Aorta (tissue), 5 donors: ENCODE measurements around the gene LHFPL2. TPM values are rescaled to one million over a fixed set of nuclear protein-coding genes. Genes with fewer than 3 reads are reported as not detected.

ENCODE experiments used
- ATAC-seq: fragments of 200-7000 bp; cut with Tn5 transposase; one replicate; pipeline ENCODE4 v1.9.1; 2022; ENCODE audit warnings: moderate library complexity; ENCODE audit not compliant: low FRiP score
- DNase-seq, 2 donors: peaks; one replicate each; pipeline ENCODE4 v3.0.0-alpha.2; 2020
- H3K27ac ChIP-seq, 2 donors: one replicate each; pipeline ENCODE4 v1.5.1; 2013; ENCODE audit warnings: low read length in 2 of 2, mild to moderate bottlenecking in 2 of 2, moderate library complexity in 2 of 2, control low read depth in 1 of 2, inconsistent platforms in 1 of 2, low read depth in 1 of 2
- H3K27me3 ChIP-seq, 2 donors: one replicate each; pipeline ENCODE4 v1.6.1; 2013; ENCODE audit warnings: control low read depth in 1 of 2, low read length in 1 of 2, mild to moderate bottlenecking in 1 of 2, moderate library complexity in 1 of 2; ENCODE audit not compliant: insufficient read depth in 2 of 2, control insufficient read depth in 1 of 2
- H3K36me3 ChIP-seq, 2 donors: one replicate each; pipeline ENCODE4 v1.6.1; 2013; ENCODE audit warnings: control low read depth in 1 of 2, low read length in 1 of 2, mild to moderate bottlenecking in 1 of 2; ENCODE audit not compliant: insufficient read depth in 2 of 2, control insufficient read depth in 1 of 2
- H3K4me1 ChIP-seq, 2 donors: one replicate each; pipeline ENCODE4 v1.6.1; 2013; ENCODE audit warnings: low read length in 2 of 2, control low read depth in 1 of 2, mild to moderate bottlenecking in 1 of 2, moderate library complexity in 1 of 2; ENCODE audit not compliant: insufficient read depth in 2 of 2, control insufficient read depth in 1 of 2
- H3K4me3 ChIP-seq, 2 donors: one replicate each; pipeline ENCODE4 v1.5.1; 2013; ENCODE audit warnings: low read length in 2 of 2, control low read depth in 1 of 2, mild to moderate bottlenecking in 1 of 2
- H3K9me3 ChIP-seq: one replicate; pipeline ENCODE4 v1.6.1; 2013; ENCODE audit warnings: mild to moderate bottlenecking, low read length; ENCODE audit not compliant: control insufficient read depth
- WGBS, 2 donors: extraction: QIAGEN DNeasy Blood & Tissue Kit; methylation state at CpG; one replicate each; pipeline ENCODE4 v1.1.7; 2013; 5-methylcytosine and 5-hydroxymethylcytosine counted together
- intact Hi-C, 2 donors: fragments of 100-400 bp; cut with DNase I; formaldehyde crosslinking; loops; one replicate each; pipeline versions ENCODE4 v1.14.2 to v1.15.0; 2022
- polyA plus RNA-seq, 2 donors: library from polyadenylated mRNA; stranded (reverse); fragments of 200-250 nt; gene quantifications; one replicate each; pipeline ENCODE4 v1.2.3, GENCODE V29; 2013
- total RNA-seq, 2 donors: library from RNA; stranded (reverse); fragmentation: NEBNext Ultra II Directional; extraction: Animal tissue kit (Norgen Biotek cat#: 25700); gene quantifications; one replicate each; pipeline ENCODE4 v1.2.1, GENCODE V29; 2021
- donor health status: healthy with polysubstance abuse.
- donor health status: Bipolar disorder and iron deficiency.
- donor health status: DM: no; HTN: no; CAD: no.
- donor health status: DM: no; HTN: no; CAD: no.
- donor health status: DM: yes; HTN: yes; CAD: no.

The LHFPL2 gene
- total and polyA plus RNA-seq, 4 donors: 16.4 to 43.1 (median 29.3) TPM

DNA sequence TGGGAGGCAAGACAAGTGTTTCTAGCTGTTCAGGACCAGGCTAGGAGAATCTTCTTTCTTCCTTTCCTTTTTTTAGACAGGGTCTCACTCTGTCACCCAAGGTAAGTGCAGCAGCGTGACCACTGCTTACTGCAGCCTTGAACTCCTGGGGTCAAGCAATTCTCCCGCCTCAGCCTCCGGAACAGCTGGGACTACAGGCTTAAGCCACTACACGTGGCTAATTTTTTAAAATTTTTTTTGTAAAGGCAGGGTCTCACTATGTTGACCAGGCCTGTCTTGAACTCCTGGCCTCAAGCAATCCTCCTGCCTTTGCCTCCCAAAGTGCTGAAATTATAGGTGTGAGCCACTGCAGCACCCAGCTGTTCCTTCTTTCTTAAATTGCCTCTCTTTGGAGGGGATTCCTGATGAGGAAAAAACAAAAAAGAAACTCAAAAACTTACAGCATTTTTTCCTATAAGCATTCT lies 53.1 kb downstream of the LHFPL2 start:
- Histone ChIP-seq H3K4me3 (no peak overlapping the region), H3K9me3 (no peaks in the 10 kb centered on the region), H3K36me3 (no peaks in the 10 kb centered on the region), H3K4me1 (peaks cover 10 to 16% of the 10 kb centered on the region in 2 donors), H3K27me3 (no peaks in the 10 kb centered on the region), H3K27ac (peak overlapping the region in 1 of 2 donors; percentile 10)
- ATAC-seq (no peak), DNase-seq (no peak)
- WGBS, 2 donors: 25 to 35% methylated on average over 4 of the region's 4 CpGs
- intact Hi-C loops: loop anchor here in 1 of 2 donors (5.0 to 10.0 kb wide), 2 partner anchors 43 to 49 kb away; partner anchors contain the start of gene LHFPL2

DNA sequence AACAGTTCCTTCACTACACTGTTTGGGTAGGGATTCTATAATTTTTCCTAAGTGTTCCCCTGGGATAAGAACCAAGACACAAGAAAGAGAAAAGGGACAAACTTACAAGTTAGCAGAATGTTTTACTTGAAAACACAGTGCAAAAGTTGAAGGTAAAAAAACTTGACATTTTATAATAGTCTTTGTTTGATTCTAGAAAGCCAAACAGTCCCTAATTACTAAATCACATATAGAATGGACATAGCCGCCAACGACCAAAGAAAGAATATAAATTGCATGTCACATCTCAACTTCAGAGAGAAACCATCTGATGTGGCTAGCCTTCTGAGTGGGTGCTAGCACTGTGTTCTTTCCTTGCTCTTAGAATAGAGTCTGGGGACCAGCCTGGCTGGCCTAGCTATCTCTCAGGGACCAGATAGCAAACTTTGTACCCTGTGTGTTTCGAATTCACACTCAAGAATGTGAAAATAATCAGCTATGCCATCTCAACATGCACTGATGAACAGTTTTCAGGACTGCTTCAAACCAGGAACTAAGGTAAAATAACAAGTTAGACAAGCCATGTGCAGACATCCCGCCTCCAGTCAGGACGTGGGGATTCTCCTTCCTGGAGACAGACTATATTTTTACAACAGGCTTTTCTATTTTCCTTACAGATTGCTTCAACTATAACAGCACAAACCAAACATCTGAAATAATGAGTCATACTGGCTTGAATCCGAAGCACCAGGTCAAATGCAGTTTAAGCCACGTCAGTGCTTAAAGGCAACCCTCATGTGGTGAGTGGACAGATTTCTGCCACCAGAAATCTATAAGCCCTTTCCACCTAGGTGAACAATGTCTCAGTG lies 53.7 kb downstream of the LHFPL2 start:
- ATAC-seq (peak; percentile 90), DNase-seq (peak in 1 of 2 donors; percentile 62)
- intact Hi-C loops: loop anchor here in 1 of 2 donors (5.0 to 10.0 kb wide), 2 partner anchors 43 to 50 kb away; partner anchors contain the start of gene LHFPL2
- Histone ChIP-seq H3K36me3 (no peaks in the 10 kb centered on the region), H3K4me1 (peaks cover 10 to 16% of the 10 kb centered on the region in 2 donors), H3K4me3 (no peak overlapping the region), H3K27ac (peak overlapping the region; percentile 93), H3K27me3 (no peaks in the 10 kb centered on the region), H3K9me3 (no peaks in the 10 kb centered on the region)
- WGBS, 2 donors: 14 to 15% methylated on average over 7 of the region's 7 CpGs

DNA sequence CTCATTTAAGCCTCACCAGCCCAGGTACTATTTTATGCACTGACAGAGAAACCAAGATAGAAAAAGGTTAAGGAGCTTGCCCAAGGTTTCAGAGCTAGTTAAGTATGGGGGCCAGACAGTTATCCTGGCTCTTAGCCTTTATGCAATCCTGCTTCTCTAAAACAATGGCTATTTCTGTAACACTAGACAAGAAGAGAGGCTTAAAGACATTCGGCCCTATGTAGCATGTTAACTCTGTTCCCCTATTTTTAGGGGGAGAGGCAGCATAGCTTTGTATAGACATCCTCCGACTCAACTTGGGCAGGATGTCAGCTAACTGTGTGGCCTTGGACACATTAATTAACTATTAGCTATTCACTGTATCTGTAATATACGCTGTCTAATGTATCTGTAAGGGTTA lies 54.6 kb downstream of the LHFPL2 start:
- ATAC-seq: no peak
- no peaks in the 10 kb centered on the region for H3K36me3 ChIP-seq
- no peaks in the 10 kb centered on the region for H3K9me3 ChIP-seq
- 9 to 15% methylated on average over 3 of the region's 3 CpGs for WGBS, 2 donors
- intact Hi-C loops: loop anchor here in 1 of 2 donors (10.0 kb wide), 1 partner anchor 51 kb away; the partner anchor contains the start of gene LHFPL2
- H3K4me3 ChIP-seq: no peak overlapping the region
- H3K27me3 ChIP-seq: no peaks in the 10 kb centered on the region
- H3K4me1 ChIP-seq: peaks cover 10 to 16% of the 10 kb centered on the region in 2 donors
- no peak overlapping the region for H3K27ac ChIP-seq
- no peak for DNase-seq

DNA sequence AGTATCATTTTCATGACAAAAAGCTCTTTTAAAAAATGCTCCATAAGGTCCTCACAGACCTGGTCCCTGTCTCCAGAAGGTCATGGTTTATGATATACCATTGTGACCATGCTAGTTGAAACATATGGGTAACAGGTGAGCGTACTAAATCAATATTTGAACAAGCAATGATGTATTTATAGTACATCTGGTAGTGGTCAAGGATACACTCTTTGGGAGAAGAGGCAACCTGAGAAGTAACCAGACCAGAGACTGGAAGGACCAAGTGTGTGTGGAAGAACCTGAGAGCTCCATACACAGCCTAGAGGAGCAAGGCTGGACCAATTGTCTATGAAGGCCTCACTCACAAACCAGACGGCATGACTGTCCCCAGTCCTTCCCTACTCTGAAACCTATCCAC lies 55.1 kb downstream of the LHFPL2 start:
- Histone ChIP-seq H3K4me1 (peaks cover 10 to 16% of the 10 kb centered on the region in 2 donors), H3K36me3 (no peaks in the 10 kb centered on the region), H3K4me3 (no peak overlapping the region), H3K27ac (no peak overlapping the region), H3K9me3 (no peaks in the 10 kb centered on the region), H3K27me3 (no peaks in the 10 kb centered on the region)
- intact Hi-C loops: loop anchor here in 1 of 2 donors (10.0 kb wide), 1 partner anchor 51 kb away; the partner anchor contains the start of gene LHFPL2
- no peak for DNase-seq
- ATAC-seq: no peak
- WGBS, 2 donors: 71 to 76% methylated on average over 2 of the region's 2 CpGs

DNA sequence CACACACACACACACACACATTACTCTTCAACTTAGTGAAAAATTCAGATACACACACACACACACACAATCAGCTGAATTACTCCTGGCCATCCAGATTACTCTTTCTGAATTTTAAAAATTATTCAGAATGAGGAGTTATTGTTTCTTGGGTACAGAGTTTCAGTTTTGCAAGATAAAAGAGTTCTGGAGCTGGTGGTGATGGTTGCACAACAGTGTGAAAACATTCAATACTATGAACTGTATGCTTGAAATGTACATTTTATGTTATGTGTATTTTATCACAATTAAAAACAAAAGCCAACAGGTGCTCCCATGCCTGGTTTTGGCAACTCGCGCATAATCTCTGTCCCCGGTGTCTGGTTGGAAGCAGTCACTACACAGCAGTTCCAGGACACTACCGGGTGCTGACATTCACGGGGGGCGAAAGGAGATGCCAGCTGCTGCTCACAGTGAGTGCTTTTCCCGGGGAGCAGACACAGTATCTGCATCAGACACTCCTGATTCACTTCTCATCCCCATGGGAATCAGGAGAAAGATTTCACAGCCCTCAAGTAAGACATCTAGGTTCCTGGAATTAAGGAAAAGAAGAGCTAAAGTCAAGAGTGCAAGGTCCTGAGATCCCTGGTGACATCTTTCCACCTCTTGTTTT lies 55.7 kb downstream of the LHFPL2 start:
- H3K9me3 ChIP-seq: no peaks in the 10 kb centered on the region
- H3K36me3 ChIP-seq: no peaks in the 10 kb centered on the region
- no peaks in the 10 kb centered on the region for H3K27me3 ChIP-seq
- no peak for DNase-seq
- no peak overlapping the region for H3K27ac ChIP-seq
- peaks cover 10 to 18% of the 10 kb centered on the region in 2 donors for H3K4me1 ChIP-seq
- WGBS, 2 donors: 22 to 33% methylated on average over 7 of the region's 7 CpGs
- no peak overlapping the region for H3K4me3 ChIP-seq
- ATAC-seq: no peak
- intact Hi-C loops: loop anchor here in 1 of 2 donors (10.0 kb wide), 1 partner anchor 52 kb away; the partner anchor contains the start of gene LHFPL2

DNA sequence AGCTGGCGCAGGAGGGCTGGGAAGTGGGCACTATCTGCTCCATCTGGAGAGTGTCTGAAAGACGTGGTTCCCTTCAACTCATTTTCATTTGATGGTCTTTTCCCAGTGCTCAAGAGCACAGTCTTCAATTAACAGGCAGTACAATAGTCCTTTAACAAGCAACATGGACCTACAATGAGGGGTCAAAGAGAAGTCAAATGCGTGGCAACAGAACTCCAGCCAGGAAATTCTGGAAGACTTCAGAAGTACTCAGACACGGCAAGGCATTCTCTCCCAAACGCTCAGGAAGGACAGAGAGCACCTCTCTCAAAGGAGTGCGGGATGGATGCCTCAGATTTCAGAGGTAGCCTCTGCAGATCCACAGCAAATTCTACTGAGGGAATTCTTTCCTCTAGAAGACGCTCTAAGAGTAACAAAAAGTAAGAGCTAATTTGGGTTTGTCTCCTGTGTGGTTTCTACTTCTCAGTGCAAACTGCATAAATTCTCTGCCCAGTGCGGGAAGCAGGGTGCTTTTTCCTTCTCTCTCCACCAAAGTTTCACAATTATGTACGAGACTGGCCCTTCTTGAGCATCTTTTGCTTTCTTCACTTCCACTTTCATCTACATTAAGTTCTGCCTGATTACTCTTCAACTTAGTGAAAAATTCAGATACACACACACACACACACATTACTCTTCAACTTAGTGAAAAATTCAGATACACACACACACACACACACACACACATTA lies 56.4 kb downstream of the LHFPL2 start:
- no peaks in the 10 kb centered on the region for H3K9me3 ChIP-seq
- H3K36me3 ChIP-seq: no peaks in the 10 kb centered on the region
- ATAC-seq: no peak
- DNase-seq: no peak
- H3K27me3 ChIP-seq: no peaks in the 10 kb centered on the region
- H3K4me3 ChIP-seq: no peak overlapping the region
- intact Hi-C loops: loop anchor here in 1 of 2 donors (10.0 kb wide), 1 partner anchor 53 kb away; the partner anchor contains the start of gene LHFPL2
- WGBS, 2 donors: 20 to 26% methylated on average over 9 of the region's 9 CpGs
- H3K27ac ChIP-seq: no peak overlapping the region
- peaks cover 13 to 22% of the 10 kb centered on the region in 2 donors for H3K4me1 ChIP-seq

DNA sequence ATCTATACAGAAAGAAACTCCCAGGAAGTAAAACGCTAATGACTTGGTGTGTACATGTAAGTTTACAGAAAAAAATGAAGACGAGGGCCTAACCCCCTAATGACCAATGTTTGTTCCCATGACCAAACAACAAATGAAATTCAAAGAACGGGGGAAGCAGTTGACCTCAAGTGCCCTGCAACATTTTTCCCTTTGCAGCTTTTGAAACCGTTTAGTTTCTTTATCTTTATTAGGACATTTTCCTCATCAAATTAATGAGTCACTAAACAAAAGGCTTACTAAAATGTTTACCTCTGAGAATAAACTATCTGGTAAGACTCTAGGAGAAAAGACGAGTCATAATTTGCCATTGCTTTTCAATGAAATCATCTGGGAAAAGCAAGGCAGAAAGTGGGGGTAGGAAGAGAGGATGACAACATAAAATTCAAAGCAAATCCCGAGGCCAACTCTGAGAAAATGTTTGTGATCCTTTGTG lies 57.4 kb downstream of the LHFPL2 start:
- no peak overlapping the region for H3K27ac ChIP-seq

DNA sequence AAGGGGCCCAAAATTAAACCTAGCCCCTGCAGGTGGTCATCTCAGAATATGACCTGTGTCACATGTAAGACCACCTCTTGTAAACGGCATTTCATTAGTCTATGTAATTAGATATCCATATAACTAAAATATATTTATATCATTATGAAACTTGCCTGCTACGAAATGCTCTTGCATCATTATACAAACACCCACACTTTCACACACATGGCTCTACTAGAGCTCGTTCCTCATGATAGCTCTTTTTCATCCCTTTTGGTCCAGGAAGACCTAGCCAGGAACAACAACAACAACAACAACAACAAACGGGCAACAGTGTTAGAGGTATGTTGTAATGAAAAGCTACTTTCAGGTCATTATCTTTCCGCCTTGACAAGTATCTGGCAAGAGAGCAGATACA lies 58.6 kb downstream of the LHFPL2 start:
- ATAC-seq: no peak
- H3K36me3 ChIP-seq: no peaks in the 10 kb centered on the region
- H3K4me3 ChIP-seq: no peak overlapping the region
- H3K9me3 ChIP-seq: no peaks in the 10 kb centered on the region
- no peaks in the 10 kb centered on the region for H3K27me3 ChIP-seq
- H3K27ac ChIP-seq: no peak overlapping the region
- H3K4me1 ChIP-seq: peaks cover 14 to 22% of the 10 kb centered on the region in 2 donors
- no peak for DNase-seq
- 40 to 43% methylated on average over 5 of the region's 5 CpGs for WGBS, 2 donors
- intact Hi-C loops: loop anchor here in 1 of 2 donors (10.0 kb wide), 1 partner anchor 55 kb away; the partner anchor contains the start of gene LHFPL2

More for the DNA sequence above, 57.4 kb downstream of the LHFPL2 start:
- no peak for ATAC-seq
- peak overlapping the region in 1 of 2 donors; percentile 5 for H3K4me3 ChIP-seq
- no peaks in the 10 kb centered on the region for H3K36me3 ChIP-seq
- intact Hi-C loops: loop anchor here in 1 of 2 donors (10.0 kb wide), 1 partner anchor 54 kb away; the partner anchor contains the start of gene LHFPL2
- peaks cover 14 to 22% of the 10 kb centered on the region in 2 donors for H3K4me1 ChIP-seq
- DNase-seq: no peak
- no peaks in the 10 kb centered on the region for H3K27me3 ChIP-seq
- WGBS, 2 donors: 17 to 18% methylated on average over 6 of the region's 6 CpGs
- H3K9me3 ChIP-seq: no peaks in the 10 kb centered on the region
